Activated CD4-positive, CD25-positive, alpha-beta regulatory T cell (primary cell): ENCODE measurements around the gene ROPN1L.
"Not testable (repeated sequence)": the region's sequence is repeated elsewhere in the genome, so short reads cannot be mapped to it uniquely, and the experiment has no call there.

ENCODE experiments used
- DNase-seq, 4 experiments: peaks; one replicate each; lab custom pipeline; 2025; lab: John Stamatoyannopoulos, UW

Gene ROPN1L

GRCh38 chr5:10501554-10502075, 59.9 kb downstream of the ROPN1L start:
- no peak for DNase-seq

GRCh38 chr5:10502130-10502529, 60.5 kb downstream of the ROPN1L start:
- DNase-seq: no peak

GRCh38 chr5:10502578-10502977, 60.9 kb downstream of the ROPN1L start:
- DNase-seq: no peak

GRCh38 chr5:10503321-10503720, 61.6 kb downstream of the ROPN1L start:
- no peak for DNase-seq

- no peak for DNase-seq
Measured at GRCh38 chr5:10503997-10504793, 62.5 kb downstream of the ROPN1L start.

- no peak for DNase-seq
Measured at GRCh38 chr5:10505517-10506095, 63.9 kb downstream of the ROPN1L start.

GRCh38 chr5:10506535-10506934, 64.9 kb downstream of the ROPN1L start:
- DNase-seq: no peak

GRCh38 chr5:10507575-10508096, 66.0 kb downstream of the ROPN1L start:
- DNase-seq: no peak

- no peak for DNase-seq
Measured at GRCh38 chr5:10509575-10509974, 67.9 kb downstream of the ROPN1L start.

- DNase-seq: no peak
Measured at GRCh38 chr5:10511741-10512640, 70.3 kb downstream of the ROPN1L start.

- DNase-seq: no peak
Measured at GRCh38 chr5:10513501-10514442, 72.1 kb downstream of the ROPN1L start.

GRCh38 chr5:10514572-10514971, 72.9 kb downstream of the ROPN1L start:
- DNase-seq: not testable (repeated sequence)
